HepG2 (cell line): ENCODE results near the gene NOTUM. TPM values are rescaled to one million over a fixed set of nuclear protein-coding genes. Genes with fewer than 3 reads are reported as not detected.
A peak's percentile ranks its signal among the peaks of the same experiment; 100 is the strongest.

ENCODE experiments used
- ARNT2 ChIP-seq: sonication (generic); formaldehyde crosslinking; IDR thresholded peaks from 2 replicates; pipeline ENCODE4 v1.8.0; 2022; ENCODE audit warnings: mild to moderate bottlenecking, low read depth, missing genetic modification reagents, moderate library complexity
- EEA1 ChIP-seq: sonication (generic); formaldehyde crosslinking; IDR thresholded peaks from 2 replicates; pipeline ENCODE4 v1.5.1; 2020; ENCODE audit warnings: mild to moderate bottlenecking, missing genetic modification reagents, borderline replicate concordance
- KDM5B ChIP-seq: sonication (generic); formaldehyde crosslinking; IDR thresholded peaks from 2 replicates; pipeline ENCODE4 v1.4.0; 2020; ENCODE audit warnings: missing genetic modification reagents, mild to moderate bottlenecking, borderline replicate concordance
- MBD4 ChIP-seq: IDR thresholded peaks from 2 replicates; pipeline ENCODE4 v1.6.1; 2012; ENCODE audit warnings: low read length, inconsistent platforms, borderline replicate concordance
- RARA ChIP-seq: IDR thresholded peaks from 2 replicates; pipeline ENCODE4 v1.6.1; 2016; ENCODE audit warnings: missing genetic modification reagents, missing compliant biosample characterization
- SIX1 ChIP-seq: sonication (generic); formaldehyde crosslinking; IDR thresholded peaks from 2 replicates; pipeline ENCODE4 v1.4.0; 2020; ENCODE audit warnings: missing genetic modification reagents, borderline replicate concordance
- SMYD3 ChIP-seq: sonication (generic); formaldehyde crosslinking; IDR thresholded peaks from 2 replicates; pipeline ENCODE4 v1.8.1; 2023; ENCODE audit warnings: mild to moderate bottlenecking, missing genetic modification reagents
- SNAPC5 ChIP-seq: sonication (generic); formaldehyde crosslinking; IDR thresholded peaks from 2 replicates; pipeline ENCODE4 v1.8.1; 2023; ENCODE audit warnings: mild to moderate bottlenecking, missing genetic modification reagents, borderline replicate concordance
- SYNCRIP ChIP-seq: fragments of 200-400 bp; formaldehyde crosslinking; IDR thresholded peaks from 2 replicates; pipeline ENCODE4 v1.6.1; 2018; ENCODE audit warnings: mild to moderate bottlenecking, low read depth, low read length; ENCODE audit not compliant: insufficient read depth
- TGIF2 ChIP-seq: IDR thresholded peaks from 2 replicates; pipeline ENCODE4 v1.6.1; 2016; ENCODE audit warnings: control low read depth, missing compliant biosample characterization
- ZNF234 ChIP-seq: sonication (generic); formaldehyde crosslinking; conservative IDR thresholded peaks from 2 replicates; pipeline ENCODE4 v1.5.1; 2020; ENCODE audit warnings: mild to moderate bottlenecking, missing genetic modification reagents
- ZNF572 ChIP-seq: sonication (generic); formaldehyde crosslinking; IDR thresholded peaks from 2 replicates; pipeline ENCODE4 v1.5.1; 2020; ENCODE audit warnings: mild to moderate bottlenecking, missing genetic modification reagents
- ZNF816 ChIP-seq: sonication (generic); formaldehyde crosslinking; IDR thresholded peaks from 2 replicates; pipeline ENCODE4 v1.8.0; 2022; ENCODE audit warnings: missing genetic modification reagents, mild to moderate bottlenecking, borderline replicate concordance
- polyA plus RNA-seq, 8 experiments: library from polyadenylated mRNA; depleted of rRNA in 3 of 8; stranded (reverse) in 7 of 8; unstranded in 1 of 8; fragments of >200 nt; fragmentation: Illumina TruSeq in 4 of 8; extraction: Trizol in 4 of 8; gene quantifications; 2 replicates each; pipeline versions ENCODE4 v1.2.1 to v1.2.3, GENCODE V29; 2011 to 2016; ENCODE audit warnings: low read depth in 4 of 8, missing spikeins in 1 of 8, mixed read lengths in 1 of 8; ENCODE audit not compliant: insufficient read depth in 1 of 8
- total RNA-seq, 5 experiments: library from RNA; depleted of rRNA; stranded (reverse); fragments of >200 nt; fragmentation: Illumina TruSeq; extraction: Trizol; gene quantifications; 2 replicates each; pipeline ENCODE4 v1.2.3, GENCODE V29; 2016; ENCODE audit warnings: low read depth in 1 of 5
- TF ChIP-seq, protein P1 (sequence below): sonication (generic); formaldehyde crosslinking; IDR thresholded peaks from 2 replicates; pipeline ENCODE4 v1.5.0; 2020; ENCODE audit warnings: mild to moderate bottlenecking, missing genetic modification reagents

Gene NOTUM
- total and polyA plus RNA-seq, 2 of the 13 experiments (the other 11 are each of a cell fraction or from before 2014, with no cell fraction given), result 150 to 160 TPM

- TF ChIP-seq, protein P1, sequence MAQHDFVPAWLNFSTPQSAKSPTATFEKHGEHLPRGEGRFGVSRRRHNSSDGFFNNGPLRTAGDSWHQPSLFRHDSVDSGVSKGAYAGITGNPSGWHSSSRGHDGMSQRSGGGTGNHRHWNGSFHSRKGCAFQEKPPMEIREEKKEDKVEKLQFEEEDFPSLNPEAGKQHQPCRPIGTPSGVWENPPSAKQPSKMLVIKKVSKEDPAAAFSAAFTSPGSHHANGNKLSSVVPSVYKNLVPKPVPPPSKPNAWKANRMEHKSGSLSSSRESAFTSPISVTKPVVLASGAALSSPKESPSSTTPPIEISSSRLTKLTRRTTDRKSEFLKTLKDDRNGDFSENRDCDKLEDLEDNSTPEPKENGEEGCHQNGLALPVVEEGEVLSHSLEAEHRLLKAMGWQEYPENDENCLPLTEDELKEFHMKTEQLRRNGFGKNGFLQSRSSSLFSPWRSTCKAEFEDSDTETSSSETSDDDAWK (CRISPR knock-in tag), result no peak
- TF ChIP-seq ZNF234 (no peak), MBD4 (no peak), RARA (CRISPR knock-in tag) (no peak), EEA1 (CRISPR knock-in tag) (no peak), KDM5B (CRISPR knock-in tag) (no peak), SNAPC5 (no peak), TGIF2 (CRISPR knock-in tag) (no peak), ZNF816 (CRISPR knock-in tag) (peak; percentile 66; the same call in 1 of the 2 replicates), SMYD3 (no peak), ARNT2 (CRISPR knock-in tag) (no peak), SYNCRIP (no peak), SIX1 (CRISPR knock-in tag) (no peak), ZNF572 (CRISPR knock-in tag) (peak; percentile 9; the same call in 1 of the 2 replicates)
- TF ChIP-seq, all 625 proteins: peak for 10
Observed at GRCh38 chr17:81968396-81968745, 7.4 kb upstream of the NOTUM start (continued).
